Measurements from ENCODE around the gene KY. TPM values are rescaled to one million over a fixed set of nuclear protein-coding genes. Genes with fewer than 3 reads are reported as not detected.

Gene KY
- total and polyA plus RNA-seq, 2 of the 13 experiments (the other 11 are each of a cell fraction or from before 2014, with no cell fraction given), result not detected

GRCh38 chr3:134608771-134609435 is 41.9 kb downstream of the KY start:
- Histone ChIP-seq H3K4me2 (ENCODE audit: low read depth, low read length) (no peak overlapping the region), H3K9ac (ENCODE audit: insufficient read depth, low read depth, low read length) (no peak overlapping the region), H3K9me3 (ENCODE audit: low read length) (no peaks in the 10 kb centered on the region), H3K27ac (ENCODE audit: extremely low read length, insufficient read depth, low read length) (no peak overlapping the region), H4K20me1 (ENCODE audit: insufficient read depth, low read length) (no peaks in the 10 kb centered on the region), H2AFZ (ENCODE audit: low read length) (no peak overlapping the region), H3K36me3 (replicated peaks in 1 of 2; ENCODE audit: control insufficient read depth in 1 of 2, insufficient read depth in 2 of 2, low read length in 2 of 2) (no peaks in the 10 kb centered on the region), H3K79me2 (ENCODE audit: insufficient read depth, low read length) (no peaks in the 10 kb centered on the region), H3K27me3 (ENCODE audit: control insufficient read depth in 1 of 2, insufficient read depth in 2 of 2, low read length in 2 of 2) (peaks cover 3 to 28% of the 10 kb centered on the region in 2 experiments; a peak in 3 of 5 replicates), H3K4me3 (replicated peaks in 1 of 3; ENCODE audit: insufficient read depth in 1 of 3, low read depth in 2 of 3, low read length in 3 of 3) (no peak overlapping the region), H3K4me1 (ENCODE audit: insufficient read depth, low read length) (no peaks in the 10 kb centered on the region)
- no peak for ATAC-seq
- DNase-seq (ENCODE audit: low spot score), result no peak
- no peak for FAIRE-seq
- 24% methylated on average over 7 of the region's 10 CpGs for WGBS (ENCODE audit: low lambda C conversion rate)
- in situ Hi-C loops (cut with HindIII; ENCODE audit: extremely low pct_ligation_motif_present, low pct_unique_long_range_greater_than_20kb), result loop anchor here (25.0 kb wide), 2 partner anchors 903 to 1278 kb away; no protein-coding TSS in a partner anchor
- TF ChIP-seq MTA1 (CRISPR knock-in tag; IDR thresholded peaks at IDR 0.05; ENCODE audit: borderline replicate concordance), result no peak
- TF ChIP-seq ZNF282 (IDR thresholded peaks at IDR 0.05; ENCODE audit: partially characterized antibody), result no peak
- no peak for TF ChIP-seq ZNF10 (CRISPR knock-in tag; IDR thresholded peaks at IDR 0.05; ENCODE audit: borderline replicate concordance, low read depth)
- TF ChIP-seq HDAC1 (CRISPR knock-in tag; IDR thresholded peaks at IDR 0.05), result no peak
- TF ChIP-seq ZMYM2 (CRISPR knock-in tag; IDR thresholded peaks at IDR 0.05), result no peak
- TF ChIP-seq EHMT2 (IDR thresholded peaks at IDR 0.05; ENCODE audit: borderline replicate concordance, low read depth, low read length), result no peak
- TF ChIP-seq ZZZ3 (CRISPR knock-in tag; IDR thresholded peaks at IDR 0.05; ENCODE audit: borderline replicate concordance), result no peak
- TF ChIP-seq SATB2 (CRISPR knock-in tag; IDR thresholded peaks at IDR 0.05), result no peak
- no peak for TF ChIP-seq ZNF776 (CRISPR knock-in tag; IDR thresholded peaks at IDR 0.05)
- no peak for TF ChIP-seq ZNF17 (CRISPR knock-in tag; IDR thresholded peaks at IDR 0.05)
- no peak for TF ChIP-seq NFIB (CRISPR knock-in tag; IDR thresholded peaks at IDR 0.05; ENCODE audit: borderline replicate concordance)
- no peak for TF ChIP-seq YEATS4 (CRISPR knock-in tag; IDR thresholded peaks at IDR 0.05; ENCODE audit: borderline replicate concordance)
- TF ChIP-seq AKNA (CRISPR knock-in tag; IDR thresholded peaks at IDR 0.05; ENCODE audit: borderline replicate concordance), result no peak
- intact Hi-C loops (cut with micrococcal nuclease; ENCODE audit: unreplicated experiment), result no loop called here
- ChIA-PET POLR2A (no interaction called here), CTCF (ENCODE audit: low intra/inter-chr PET ratio, low total read pairs) (no interaction called here)
- no TSS peak for BruUV-seq (replicated peaks)
